Adipose tissue (tissue), 3 donors: ENCODE measurements around the gene LIN7C. TPM values are rescaled to one million over a fixed set of nuclear protein-coding genes. Genes with fewer than 3 reads are reported as not detected.
"Not testable (repeated sequence)": the region's sequence is repeated elsewhere in the genome, so short reads cannot be mapped to it uniquely, and the experiment has no call there.

ENCODE experiments used
- H3K27ac ChIP-seq: one replicate; pipeline ENCODE4 v1.5.1; 2013; ENCODE audit warnings: low read depth, low read length
- WGBS, 3 donors: extraction: QIAGEN DNeasy Blood & Tissue Kit; methylation state at CpG; one replicate each; pipeline ENCODE4 v1.1.7; 2013; 5-methylcytosine and 5-hydroxymethylcytosine counted together
- polyA plus RNA-seq, 3 donors: library from polyadenylated mRNA; stranded (reverse); fragments of 200-250 nt; gene quantifications; one replicate each; pipeline ENCODE4 v1.2.3, GENCODE V29; 2013
- donor health status: healthy with polysubstance abuse.
- donor health status: Bipolar disorder and iron deficiency.
- donor health status: healthy.

LIN7C gene
- polyA plus RNA-seq, 3 donors: 3.7 to 10.1 (median 5.2) TPM

GRCh38 chr11:27458182-27458581 lies 48.4 kb downstream of the LIN7C start:
- H3K27ac ChIP-seq: no peak overlapping the region
- 98 to 99% (median 98%) methylated on average over 2 of the region's 2 CpGs for WGBS, 3 donors

GRCh38 chr11:27456795-27457329 lies 49.7 kb downstream of the LIN7C start:
- no peak overlapping the region for H3K27ac ChIP-seq

- no peak overlapping the region for H3K27ac ChIP-seq
- 22 to 71% (median 70%) methylated on average over 2 of the region's 2 CpGs for WGBS, 3 donors
Observed at GRCh38 chr11:27456140-27456794, 50.3 kb downstream of the LIN7C start.

- no peak overlapping the region for H3K27ac ChIP-seq
- WGBS, 3 donors: 67 to 98% (median 96%) methylated on average over 4 of the region's 4 CpGs
Observed at GRCh38 chr11:27455667-27456066, 50.9 kb downstream of the LIN7C start.

- WGBS, 3 donors: 31 to 93% (median 80%) methylated on average over 1 of the region's 1 CpG
- H3K27ac ChIP-seq: no peak overlapping the region
Observed at GRCh38 chr11:27453701-27454100, 52.9 kb downstream of the LIN7C start.

- no peak overlapping the region for H3K27ac ChIP-seq
- 75 to 78% (median 78%) methylated on average over 3 of the region's 3 CpGs for WGBS, 3 donors
Observed at GRCh38 chr11:27452147-27452546, 54.4 kb downstream of the LIN7C start.

GRCh38 chr11:27451244-27451965 lies 55.2 kb downstream of the LIN7C start:
- H3K27ac ChIP-seq: no peak overlapping the region
- 69 to 88% (median 85%) methylated on average over 1 of the region's 1 CpG for WGBS, 3 donors

- not testable (repeated sequence) for H3K27ac ChIP-seq
- 95 to 97% (median 96%) methylated on average over 5 of the region's 5 CpGs for WGBS, 3 donors
Observed at GRCh38 chr11:27448184-27448540, 58.4 kb downstream of the LIN7C start.

- 82 to 92% (median 89%) methylated on average over 5 of the region's 5 CpGs for WGBS, 3 donors
- H3K27ac ChIP-seq: no peak overlapping the region
Observed at GRCh38 chr11:27447288-27448183, 59.0 kb downstream of the LIN7C start.

- WGBS, 3 donors: 91 to 95% (median 95%) methylated on average over 4 of the region's 4 CpGs
Observed at GRCh38 chr11:27445625-27446024, 60.9 kb downstream of the LIN7C start.

GRCh38 chr11:27444801-27445215 lies 61.8 kb downstream of the LIN7C start:
- WGBS, 3 donors: 43 to 89% (median 80%) methylated on average over 2 of the region's 2 CpGs

More at GRCh38 chr11:27445625-27446024, 60.9 kb downstream of the LIN7C start:
- H3K27ac ChIP-seq: no peak overlapping the region

More at GRCh38 chr11:27444801-27445215, 61.8 kb downstream of the LIN7C start:
- H3K27ac ChIP-seq: no peak overlapping the region

Other genes starting within 250 kb of the LIN7C start
- gene CCDC34, start 143.6 kb downstream of the LIN7C start, polyA plus RNA-seq: 1 to 10 TPM; 2.8 to 5.8 (median 3.6) TPM
- gene LGR4, start 34.0 kb downstream of the LIN7C start, polyA plus RNA-seq: 10 to 100 TPM in 2 of 3 donors, 1 to 10 TPM in 1; 3.0 to 26.1 (median 19.2) TPM
- under 1 TPM; 0.02 to 0.33 (median 0.22) TPM for gene BDNF, start 193.7 kb upstream of the LIN7C start, polyA plus RNA-seq